ENCODE measurements around the gene SULT2A1.
A peak's percentile ranks its signal among the peaks of the same experiment; 100 is the strongest.
"Not testable (repeated sequence)": the region's sequence is repeated elsewhere in the genome, so short reads cannot be mapped to it uniquely, and the experiment has no call there.

SULT2A1 gene, protein sequence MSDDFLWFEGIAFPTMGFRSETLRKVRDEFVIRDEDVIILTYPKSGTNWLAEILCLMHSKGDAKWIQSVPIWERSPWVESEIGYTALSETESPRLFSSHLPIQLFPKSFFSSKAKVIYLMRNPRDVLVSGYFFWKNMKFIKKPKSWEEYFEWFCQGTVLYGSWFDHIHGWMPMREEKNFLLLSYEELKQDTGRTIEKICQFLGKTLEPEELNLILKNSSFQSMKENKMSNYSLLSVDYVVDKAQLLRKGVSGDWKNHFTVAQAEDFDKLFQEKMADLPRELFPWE

GRCh38 chr19:47886010-47886559 lies at the start of gene SULT2A1:
SULT2A1 (minus strand) TSS chr19:47886315; CDS start chr19:47886257, 58 bp downstream.
- no peak for DNase-seq (ENCODE audit: low spot score)

DNA sequence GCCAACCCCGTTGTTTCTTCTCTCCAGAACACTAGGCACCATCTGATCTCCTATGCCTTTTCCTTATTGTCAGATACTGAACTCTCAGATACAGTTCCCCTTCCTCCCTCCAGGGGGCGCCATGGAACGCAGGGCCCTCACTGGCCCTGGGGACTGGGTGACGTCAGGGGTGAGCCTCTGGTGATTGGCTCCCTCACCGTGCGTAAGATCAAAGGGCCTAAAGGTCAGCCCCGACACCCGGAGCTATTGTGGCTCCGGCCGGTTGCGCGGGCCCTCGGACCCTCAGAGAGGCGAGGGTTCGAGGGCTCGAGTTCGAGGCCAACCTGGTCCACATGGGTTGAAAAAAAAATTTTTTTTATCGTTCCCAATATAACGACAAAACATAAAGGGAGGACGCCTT lies 42.5 kb upstream of the SULT2A1 start:
- DNase-seq (ENCODE audit: low spot score), result not testable (repeated sequence)

DNA sequence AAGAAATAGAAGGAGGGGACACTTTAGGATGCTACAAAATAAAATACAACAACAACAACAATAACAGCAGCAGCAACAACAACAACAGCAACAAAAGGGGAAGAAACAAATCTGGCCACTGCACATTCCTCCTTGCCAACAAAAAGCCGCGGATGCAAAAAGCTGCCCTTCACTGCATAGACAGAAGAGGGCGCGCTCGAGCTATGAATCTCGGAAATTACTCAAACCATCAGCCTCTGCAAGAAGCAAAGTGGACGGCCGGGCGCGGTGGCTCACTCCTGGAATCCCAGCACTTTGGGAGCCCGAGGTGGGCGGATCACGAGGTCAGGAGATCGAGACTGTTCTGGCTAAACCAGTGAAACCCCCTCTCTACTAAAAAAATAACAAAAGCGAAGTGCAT lies 34.0 kb upstream of the SULT2A1 start:
- not testable (repeated sequence) for DNase-seq (ENCODE audit: low spot score)

- DNase-seq (ENCODE audit: low spot score), result not testable (repeated sequence)
Observed at GRCh38 chr19:47910191-47910590, 24.1 kb upstream of the SULT2A1 start.

- not testable (repeated sequence) for DNase-seq (ENCODE audit: low spot score)
Observed at GRCh38 chr19:47909350-47909749, 23.2 kb upstream of the SULT2A1 start.

DNA sequence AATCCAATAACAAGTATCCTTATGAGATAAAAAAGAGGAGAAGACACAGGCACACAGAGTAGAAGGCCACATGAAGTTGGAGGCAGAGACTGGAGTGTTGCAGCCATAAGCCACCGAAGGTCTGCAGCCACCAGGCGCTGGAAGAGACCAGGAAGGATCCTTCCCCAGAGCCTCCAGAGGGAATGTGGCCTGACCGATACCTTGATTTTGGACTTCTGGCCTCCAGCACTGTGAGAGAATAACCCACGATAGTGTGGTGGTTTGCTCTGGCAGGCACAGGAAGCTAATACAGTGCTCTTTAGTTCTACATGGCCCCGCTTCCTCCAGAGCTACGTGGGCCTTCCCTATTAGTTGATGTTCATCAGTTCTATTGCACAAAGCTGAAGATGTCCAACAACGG lies 15.3 kb upstream of the SULT2A1 start:
- DNase-seq (ENCODE audit: low spot score), result no peak

- DNase-seq (ENCODE audit: low spot score), result no peak
Observed at GRCh38 chr19:47899335-47899734, 13.2 kb upstream of the SULT2A1 start.

GRCh38 chr19:47897861-47898260 lies 11.7 kb upstream of the SULT2A1 start:
- no peak for DNase-seq (ENCODE audit: low spot score)

DNA sequence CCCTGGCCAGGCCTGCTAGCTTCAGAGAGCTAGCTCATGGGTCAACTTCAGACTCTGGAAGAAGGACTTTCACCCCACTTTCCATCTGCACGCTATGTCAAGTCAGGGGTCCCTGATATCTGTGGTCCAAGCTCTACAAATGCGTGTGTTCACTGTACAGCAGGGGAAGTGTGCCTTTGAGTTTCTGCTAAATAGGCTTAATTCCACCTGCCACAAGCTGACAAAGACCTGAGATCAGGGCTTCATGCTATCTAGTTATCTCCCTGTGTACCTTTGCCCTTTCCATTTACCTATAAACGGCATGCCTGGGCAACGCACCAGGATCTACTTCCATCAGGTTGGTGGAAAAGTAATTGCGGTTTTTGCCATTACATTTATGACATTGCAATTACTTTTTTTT lies 10.7 kb upstream of the SULT2A1 start:
- DNase-seq (ENCODE audit: low spot score), result no peak

DNA sequence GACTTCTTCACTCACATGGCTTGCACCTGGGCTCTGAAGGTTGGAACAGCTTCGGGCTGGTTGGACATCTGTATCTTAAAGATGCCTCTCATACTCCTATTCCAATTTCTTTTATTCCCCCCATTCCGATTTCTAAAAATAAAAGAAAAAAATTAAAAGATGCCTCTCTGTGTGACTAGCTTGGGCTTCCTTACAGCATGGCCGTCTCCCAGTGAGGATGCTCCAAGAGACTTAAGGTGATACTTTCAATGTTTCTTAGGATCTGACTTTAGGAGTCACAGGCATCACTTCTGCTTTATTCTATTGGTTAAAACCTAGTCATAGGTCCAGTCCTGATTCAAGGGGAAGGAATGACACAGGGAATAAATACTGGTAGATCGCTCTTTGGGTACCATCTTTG lies 9.9 kb upstream of the SULT2A1 start:
- no peak for DNase-seq (ENCODE audit: low spot score)

DNA sequence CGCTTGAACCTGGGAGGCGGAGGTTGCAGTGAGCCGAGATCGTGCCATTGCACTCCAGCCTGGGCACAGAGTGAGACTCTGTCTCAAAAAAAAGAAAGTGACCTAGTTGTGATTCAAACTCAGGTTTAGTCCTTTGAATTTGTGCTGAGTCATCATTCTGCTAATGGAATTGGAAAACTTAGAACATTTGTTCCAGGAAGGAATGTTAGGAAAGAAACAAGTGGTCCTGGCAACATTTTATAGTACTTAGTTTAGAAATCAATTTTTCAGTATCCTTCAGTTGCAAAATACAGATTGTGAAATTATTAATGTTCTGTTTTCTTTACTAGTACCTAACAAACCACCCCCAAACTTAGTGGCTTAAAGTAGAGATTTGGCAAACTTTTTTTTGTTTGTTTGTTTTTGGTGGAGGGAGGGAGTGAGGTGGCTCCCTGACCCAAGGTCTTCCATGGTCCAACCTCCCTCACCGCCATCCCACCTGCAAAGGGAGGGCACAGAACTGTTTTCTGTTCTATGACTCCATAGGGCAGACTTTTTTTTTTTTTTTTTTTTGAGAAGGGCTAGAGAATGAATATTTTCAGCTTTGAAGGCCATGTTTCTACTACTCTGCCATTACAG lies 9.2 kb upstream of the SULT2A1 start:
- no peak for DNase-seq (ENCODE audit: low spot score)

GRCh38 chr19:47891923-47892666 lies 6.0 kb upstream of the SULT2A1 start:
- DNase-seq (ENCODE audit: low spot score), result peak; percentile 17

- DNase-seq (ENCODE audit: low spot score), result no peak
Observed at GRCh38 chr19:47891622-47891922, 5.5 kb upstream of the SULT2A1 start.

DNA sequence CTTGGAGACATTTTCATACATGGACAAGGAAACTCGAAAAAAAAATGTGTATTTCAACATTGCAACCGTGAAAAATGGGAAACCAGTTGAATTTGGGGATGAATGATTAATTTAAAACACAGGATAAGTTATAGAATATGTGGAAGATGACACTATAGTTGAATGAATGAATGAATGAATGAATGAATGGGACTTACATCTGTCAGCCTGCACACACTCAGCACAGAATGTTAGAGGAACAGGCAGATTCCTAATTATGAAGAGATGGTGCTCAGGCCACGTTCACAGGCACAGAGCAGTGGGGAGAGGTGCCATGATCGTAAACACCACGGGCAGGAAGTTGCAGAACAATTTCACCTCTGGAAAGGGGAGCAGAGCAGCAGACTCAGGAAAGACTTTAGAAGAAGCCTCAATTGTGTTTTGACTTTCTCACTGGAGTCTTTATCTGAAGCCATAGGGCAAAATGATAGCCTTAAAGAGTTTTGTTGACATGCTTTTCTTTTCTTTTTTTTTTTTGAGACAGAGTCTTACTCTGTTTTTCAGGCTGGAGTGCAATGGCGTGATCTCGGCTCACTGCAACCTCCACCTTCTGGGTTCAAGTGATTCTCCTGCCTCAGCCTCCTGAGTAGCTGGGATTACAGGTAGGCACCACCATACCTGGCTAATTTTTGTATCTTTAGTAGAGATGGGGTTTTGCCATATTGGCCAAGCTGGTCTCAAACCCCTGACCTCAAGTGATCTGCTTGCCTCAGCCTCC lies 4.9 kb upstream of the SULT2A1 start:
- no peak for DNase-seq (ENCODE audit: low spot score)

- DNase-seq (ENCODE audit: low spot score), result no peak
Observed at GRCh38 chr19:47885067-47885463, 1.1 kb downstream of the SULT2A1 start.

GRCh38 chr19:47882890-47883289 lies 3.2 kb downstream of the SULT2A1 start:
- no peak for DNase-seq (ENCODE audit: low spot score)

- DNase-seq (ENCODE audit: low spot score), result no peak
Observed at GRCh38 chr19:47881757-47882156, 4.4 kb downstream of the SULT2A1 start.

DNA sequence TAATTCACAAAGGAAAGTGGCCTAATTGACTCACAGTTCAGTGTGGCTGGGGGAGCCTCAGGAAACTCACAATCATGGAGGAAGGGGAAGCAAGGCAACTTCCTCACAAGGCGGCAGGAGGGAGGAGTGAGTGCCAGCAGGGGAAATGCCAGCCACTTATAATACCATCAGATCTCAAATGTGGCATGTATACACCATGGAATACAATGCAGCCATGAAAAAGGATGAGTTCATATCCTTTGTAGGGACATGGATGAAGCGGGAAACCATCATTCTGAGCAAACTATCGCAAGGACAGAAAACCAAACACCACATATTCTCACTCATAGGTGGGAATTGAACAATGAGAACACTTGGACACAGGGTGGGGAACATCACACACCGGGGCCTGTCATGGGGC lies 6.7 kb downstream of the SULT2A1 start:
- DNase-seq (ENCODE audit: low spot score), result not testable (repeated sequence)

DNA sequence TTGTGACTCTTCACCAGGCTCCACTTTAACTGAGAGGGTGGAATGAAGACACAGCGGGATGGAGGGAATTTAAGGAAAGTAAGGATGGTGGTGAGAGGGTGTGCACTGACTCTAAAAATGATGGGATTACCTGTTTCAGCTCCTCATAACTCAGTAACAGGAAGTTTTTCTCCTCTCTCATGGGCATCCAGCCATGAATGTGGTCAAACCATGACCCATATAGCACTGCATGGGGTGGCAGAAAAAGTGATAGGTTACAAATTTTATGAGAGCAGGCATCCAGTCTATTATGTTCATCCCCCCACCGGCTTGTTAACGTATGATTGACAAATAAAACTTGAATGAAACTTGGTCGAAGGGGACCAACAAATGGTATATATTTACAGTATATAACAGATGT lies 7.2 kb downstream of the SULT2A1 start:
- DNase-seq (ENCODE audit: low spot score), result no peak

DNA sequence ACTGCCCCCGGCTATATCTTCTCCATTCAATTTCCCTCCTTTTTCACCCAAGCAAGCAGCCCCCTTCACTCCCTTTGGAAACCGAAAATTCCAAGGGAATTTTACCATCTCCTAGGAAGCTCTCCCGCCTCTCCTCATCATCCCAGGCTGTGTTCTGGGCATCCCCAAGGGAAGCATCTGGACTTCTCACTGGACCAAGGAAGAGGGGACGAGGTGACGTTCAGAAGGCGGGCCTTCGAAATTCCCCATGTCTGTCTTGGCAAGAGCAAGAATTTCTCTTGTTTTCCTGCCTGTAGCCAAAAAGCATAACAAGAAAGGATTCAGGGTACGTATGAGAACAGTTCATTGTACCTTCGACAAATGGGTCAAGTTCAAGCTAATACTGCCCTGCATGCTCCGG lies 20.9 kb downstream of the SULT2A1 start:
- no peak for DNase-seq (ENCODE audit: low spot score)

DNA sequence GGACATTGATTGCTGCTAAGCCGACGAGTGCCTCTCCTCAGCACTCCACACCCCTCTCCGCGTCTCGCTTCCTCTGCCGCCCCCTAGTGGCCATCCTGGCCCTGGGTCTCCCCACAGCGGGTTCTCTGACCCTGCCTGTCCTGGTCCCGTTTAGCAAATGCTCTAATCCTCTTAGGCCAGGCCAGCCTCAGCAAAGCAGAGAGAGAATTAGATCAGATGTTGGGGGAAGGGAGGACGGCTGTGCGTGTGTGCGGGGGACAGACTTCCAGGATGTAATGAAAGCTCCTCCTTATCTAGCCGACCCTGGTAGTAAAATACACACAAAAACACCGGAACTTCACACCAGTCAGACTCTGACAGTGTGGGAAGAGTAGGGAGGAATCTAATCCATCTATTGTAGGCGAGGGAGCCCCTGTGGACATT lies 22.6 kb downstream of the SULT2A1 start:
- DNase-seq (ENCODE audit: low spot score), result peak; percentile 85

DNA sequence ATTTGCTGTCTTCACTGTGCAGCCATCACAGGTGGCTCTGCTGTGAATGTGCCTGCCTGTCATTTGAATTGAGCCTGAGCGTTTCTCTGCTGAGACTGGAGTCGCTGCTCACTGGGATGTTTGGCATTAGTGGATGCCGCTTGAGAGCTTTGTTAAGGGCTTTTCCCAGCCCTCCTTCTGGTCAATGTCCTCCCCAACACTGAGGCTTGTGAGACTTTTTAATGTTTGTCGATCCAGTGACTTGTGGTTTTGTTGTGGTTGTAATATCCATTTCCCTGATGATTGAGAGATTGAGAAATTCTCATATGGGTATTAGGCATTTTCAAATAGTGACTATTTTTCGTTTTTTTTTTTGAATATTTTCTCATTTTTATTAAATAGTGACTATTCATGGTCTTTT lies 24.5 kb downstream of the SULT2A1 start:
- no peak for DNase-seq (ENCODE audit: low spot score)
